Left ventricle myocardium superior (tissue), 1 donor: ENCODE data around the gene CIZ1. TPM values are rescaled to one million over a fixed set of nuclear protein-coding genes. Genes with fewer than 3 reads are reported as not detected.
A peak's percentile ranks its signal among the peaks of the same experiment; 100 is the strongest.
"Not testable (repeated sequence)": the region's sequence is repeated elsewhere in the genome, so short reads cannot be mapped to it uniquely, and the experiment has no call there.

Source experiments
- ATAC-seq: fragments of 200-7000 bp; cut with Tn5 transposase; one replicate; pipeline ENCODE4 v1.9.1; 2020; ENCODE audit warnings: mild to moderate bottlenecking, moderate library complexity
- DNase-seq: peaks from one replicate; pipeline ENCODE4 v3.0.0-alpha.2; 2020
- intact Hi-C: fragments of 100-400 bp; cut with micrococcal nuclease; formaldehyde crosslinking; loops from one replicate; pipeline ENCODE4 v1.11.0; 2022
- total RNA-seq: library from RNA; stranded (reverse); fragmentation: NEBNext Ultra II Directional; extraction: Animal tissue kit (Norgen Biotek cat#: 25700); gene quantifications from one replicate; pipeline ENCODE4 v1.2.1, GENCODE V29; 2021
- donor health status: DM: no; HTN: yes; CAD: no; lungs with severe emphysema.

Gene CIZ1
- total RNA-seq, 1 donor from 2014 or later, result 76.6 TPM

DNA sequence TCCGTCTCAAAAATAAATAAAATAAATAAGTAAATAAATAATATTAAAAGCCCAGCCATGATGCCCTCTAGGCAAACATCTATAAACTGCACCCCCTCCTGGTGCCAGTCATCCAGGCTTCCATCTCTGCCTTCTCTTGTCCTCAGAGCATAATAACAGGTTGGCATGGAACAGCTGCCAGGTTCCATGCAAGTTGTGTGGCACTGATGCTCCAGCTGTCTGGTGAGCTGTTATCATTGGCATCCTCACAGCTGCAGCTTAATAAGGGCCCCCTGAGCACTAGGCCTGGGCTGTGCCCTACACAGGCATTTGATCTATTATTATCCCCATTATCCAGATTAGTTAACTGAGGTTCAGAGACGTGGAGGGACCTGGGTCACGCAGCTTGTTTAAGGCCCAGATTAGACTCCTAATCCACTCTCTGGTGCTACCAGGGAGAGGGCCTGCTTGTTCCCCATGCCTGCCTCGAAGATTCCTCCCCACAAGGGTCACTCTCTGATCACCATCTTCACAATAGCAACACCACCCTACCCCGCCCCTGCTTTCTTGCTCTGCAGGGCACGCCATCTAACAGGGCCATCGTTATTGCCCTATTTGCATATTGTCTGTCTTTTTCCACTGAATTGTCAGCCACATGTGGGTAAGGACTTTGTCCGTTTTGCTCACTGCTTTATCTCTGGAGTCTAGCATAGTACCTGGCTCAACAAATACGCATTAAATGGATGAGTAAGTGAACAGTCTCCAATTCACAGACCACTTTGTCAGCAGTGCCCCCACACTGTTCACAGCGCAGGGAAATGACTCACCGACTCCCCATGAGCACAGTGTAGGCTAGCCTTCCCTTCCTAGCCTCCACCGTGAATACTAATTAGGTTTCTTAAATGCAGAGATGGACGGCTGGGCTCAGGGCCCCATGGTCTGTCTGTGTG is 10.3 kb upstream of the CIZ1 start:
- intact Hi-C loops, result no loop called here
- no peak for DNase-seq
- no peak for ATAC-seq

DNA sequence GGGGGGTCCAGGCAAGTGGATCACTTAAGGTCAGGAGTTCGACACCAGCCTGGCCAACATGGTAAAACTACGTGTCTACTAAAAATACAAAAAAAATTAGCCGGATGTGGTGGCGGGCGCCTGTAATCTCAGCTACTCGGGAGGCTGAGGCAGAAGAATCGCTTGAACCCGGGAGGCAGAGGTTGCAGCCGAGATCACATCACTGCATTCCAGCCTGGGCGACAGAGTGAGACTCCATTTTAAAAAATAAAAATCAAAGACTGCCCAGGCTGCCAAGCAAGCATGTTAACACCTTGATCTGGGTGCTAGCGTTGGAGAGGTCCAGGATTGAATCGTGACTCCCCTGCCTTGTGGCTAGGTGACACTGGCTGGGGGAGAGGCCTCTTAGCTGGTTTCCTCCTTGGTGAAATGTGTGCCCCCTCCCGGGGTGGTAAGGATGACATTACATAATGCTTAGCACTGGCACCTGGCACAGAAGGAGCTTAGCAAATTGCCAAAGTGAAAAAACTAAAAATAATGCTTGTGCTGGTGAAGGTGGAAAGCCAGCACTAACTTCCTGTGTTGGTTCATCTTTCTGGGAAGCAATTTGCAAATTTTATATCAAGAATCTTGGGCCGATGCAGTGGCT is 2.2 kb upstream of the CIZ1 start:
- intact Hi-C loops, result no loop called here
- no peak for ATAC-seq
- no peak for DNase-seq

DNA sequence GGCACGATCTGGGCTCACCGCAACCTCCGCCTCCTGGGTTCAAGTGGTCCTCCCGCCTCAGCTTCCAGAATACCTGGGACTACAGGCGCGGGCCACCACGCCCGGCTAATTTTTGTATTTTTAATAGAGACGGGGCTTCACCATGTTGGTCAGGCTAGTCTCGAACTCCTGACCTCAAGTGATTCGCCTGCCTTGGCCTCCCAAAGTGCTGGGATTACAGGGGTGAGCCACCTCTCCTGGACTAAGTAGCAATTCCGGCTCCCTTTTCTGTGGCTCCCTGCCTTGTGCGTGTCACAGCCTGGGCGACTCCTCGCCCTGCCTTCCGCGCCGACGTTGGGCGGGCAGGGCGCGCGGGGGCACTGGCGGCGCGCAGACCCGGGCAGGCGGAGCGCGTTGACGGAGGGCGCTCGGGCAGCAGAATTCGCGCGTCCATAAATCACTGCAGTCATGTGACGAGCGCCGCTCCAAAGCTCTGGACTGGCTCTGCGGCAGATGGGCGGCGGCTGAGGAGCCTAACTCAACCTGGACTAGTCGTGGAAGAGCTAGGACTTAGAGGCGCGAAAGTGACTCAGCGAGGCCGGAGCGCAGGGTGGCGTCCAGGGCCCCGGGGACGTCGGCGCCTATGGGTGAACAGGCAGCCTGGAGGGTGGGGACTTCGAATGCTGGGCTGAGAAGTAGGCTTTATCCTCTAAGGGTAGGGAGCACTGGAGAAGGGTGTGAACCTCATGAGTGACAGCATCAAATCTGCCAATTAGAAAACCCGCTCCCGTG is 1.4 kb upstream of the CIZ1 start:
- ATAC-seq (peak; percentile 72), DNase-seq (peak; percentile 81)
- intact Hi-C loops, result no loop called here

DNA sequence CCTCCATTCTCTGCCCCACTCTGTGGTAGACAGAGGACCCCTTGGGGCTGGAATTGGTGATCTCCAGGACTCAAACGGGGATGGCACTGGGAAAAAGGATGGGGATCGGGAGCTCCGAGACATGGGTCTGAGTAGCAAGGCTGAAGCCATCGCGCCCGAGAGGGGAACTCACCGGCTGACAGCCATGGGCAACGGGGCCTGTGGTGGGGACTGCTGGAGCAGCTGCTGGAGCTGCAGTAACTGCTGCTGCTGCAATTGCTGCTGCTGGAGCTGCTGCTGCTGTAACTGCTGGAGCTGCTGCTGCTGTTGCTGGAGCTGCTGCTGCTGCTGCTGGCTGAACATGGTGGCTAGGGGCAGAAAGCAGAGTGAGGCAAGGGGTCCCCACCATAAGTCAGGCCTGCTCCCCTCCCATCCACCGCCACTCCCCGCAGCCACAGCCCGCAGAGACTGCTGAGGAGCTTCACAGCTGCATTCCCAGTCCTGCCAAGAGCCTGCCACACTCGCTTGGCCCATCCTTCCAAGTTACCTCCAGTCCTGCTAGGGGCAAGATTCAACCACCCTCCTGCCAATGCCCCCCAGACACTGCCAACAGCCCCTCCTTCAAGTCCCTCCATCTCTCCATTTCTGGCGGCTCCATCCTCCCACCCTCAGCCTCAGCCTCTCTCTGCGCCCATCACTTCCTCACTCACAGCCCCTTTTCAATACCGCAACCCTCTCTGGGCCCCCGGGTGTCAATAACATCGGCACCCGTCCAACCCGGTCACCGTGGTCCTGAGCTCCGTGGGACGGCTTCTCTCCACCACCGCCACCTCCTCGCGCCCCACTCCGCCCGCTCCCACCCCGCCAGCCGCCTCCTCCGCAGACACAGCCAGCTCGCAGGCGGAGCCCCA is 611 bp downstream of the CIZ1 start:
- DNase-seq, result no peak
- peak; percentile 31 for ATAC-seq
- intact Hi-C loops, result no loop called here

DNA sequence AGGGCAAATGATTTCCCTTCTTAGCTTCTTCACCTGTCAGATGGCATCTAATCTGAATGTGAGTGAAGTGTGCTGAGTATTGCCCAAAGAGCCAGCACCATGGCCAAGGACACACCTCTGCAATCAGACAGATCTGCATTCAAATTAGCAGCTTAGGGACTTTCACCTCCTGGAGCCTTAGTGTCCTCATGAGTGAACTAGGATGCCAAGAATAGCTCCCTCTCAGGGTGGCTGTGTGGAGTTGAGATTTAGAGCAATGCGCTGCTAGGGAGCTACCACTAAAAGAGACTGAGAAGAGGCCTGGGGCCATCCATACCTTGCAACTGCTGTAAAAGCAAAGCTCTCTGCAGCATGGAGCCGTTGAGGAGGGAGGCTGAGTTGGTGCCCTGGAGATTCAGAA is 1.4 kb downstream of the CIZ1 start:
- DNase-seq (no peak), ATAC-seq (no peak)
- intact Hi-C loops, result no loop called here

DNA sequence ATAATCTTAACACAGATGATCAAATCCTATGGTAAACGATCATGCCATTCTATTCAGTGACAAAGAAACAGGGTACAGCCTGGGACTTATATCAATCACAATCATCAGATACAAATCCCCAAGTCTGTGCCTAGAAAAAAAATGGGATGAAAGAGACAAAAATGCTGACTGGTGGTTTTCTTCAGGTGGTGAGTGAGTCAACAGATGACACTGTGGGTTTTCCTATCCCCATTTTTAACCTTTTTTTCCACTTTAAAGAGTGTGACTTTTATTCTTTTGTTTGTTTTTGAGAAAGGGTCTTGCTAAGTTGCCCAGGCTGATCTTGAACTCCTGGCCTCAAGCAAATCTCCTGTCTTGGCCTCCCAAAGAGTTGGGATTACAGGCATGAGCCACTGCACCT is 3.2 kb downstream of the CIZ1 start:
- intact Hi-C loops, result no loop called here
- no peak for DNase-seq
- no peak for ATAC-seq

DNA sequence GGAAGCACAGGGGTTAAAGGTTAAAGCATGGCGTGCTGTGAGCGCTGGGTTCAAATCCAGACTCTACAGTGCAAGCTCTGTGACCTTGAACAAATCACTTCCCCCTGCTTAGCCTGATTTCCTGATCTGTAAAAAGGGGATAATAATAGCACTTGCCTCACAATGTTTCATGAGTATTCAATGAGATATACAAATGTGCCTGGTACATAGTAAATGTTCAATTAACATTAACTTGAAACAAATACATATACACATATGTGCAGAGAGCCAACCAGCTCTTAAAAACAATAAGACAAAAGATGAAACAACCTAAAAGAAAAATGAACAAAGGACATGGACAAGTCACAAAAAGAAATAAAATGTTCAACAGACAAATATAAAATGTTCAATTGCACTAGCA is 4.0 kb downstream of the CIZ1 start:
- no peak for ATAC-seq
- no peak for DNase-seq
- intact Hi-C loops, result no loop called here

DNA sequence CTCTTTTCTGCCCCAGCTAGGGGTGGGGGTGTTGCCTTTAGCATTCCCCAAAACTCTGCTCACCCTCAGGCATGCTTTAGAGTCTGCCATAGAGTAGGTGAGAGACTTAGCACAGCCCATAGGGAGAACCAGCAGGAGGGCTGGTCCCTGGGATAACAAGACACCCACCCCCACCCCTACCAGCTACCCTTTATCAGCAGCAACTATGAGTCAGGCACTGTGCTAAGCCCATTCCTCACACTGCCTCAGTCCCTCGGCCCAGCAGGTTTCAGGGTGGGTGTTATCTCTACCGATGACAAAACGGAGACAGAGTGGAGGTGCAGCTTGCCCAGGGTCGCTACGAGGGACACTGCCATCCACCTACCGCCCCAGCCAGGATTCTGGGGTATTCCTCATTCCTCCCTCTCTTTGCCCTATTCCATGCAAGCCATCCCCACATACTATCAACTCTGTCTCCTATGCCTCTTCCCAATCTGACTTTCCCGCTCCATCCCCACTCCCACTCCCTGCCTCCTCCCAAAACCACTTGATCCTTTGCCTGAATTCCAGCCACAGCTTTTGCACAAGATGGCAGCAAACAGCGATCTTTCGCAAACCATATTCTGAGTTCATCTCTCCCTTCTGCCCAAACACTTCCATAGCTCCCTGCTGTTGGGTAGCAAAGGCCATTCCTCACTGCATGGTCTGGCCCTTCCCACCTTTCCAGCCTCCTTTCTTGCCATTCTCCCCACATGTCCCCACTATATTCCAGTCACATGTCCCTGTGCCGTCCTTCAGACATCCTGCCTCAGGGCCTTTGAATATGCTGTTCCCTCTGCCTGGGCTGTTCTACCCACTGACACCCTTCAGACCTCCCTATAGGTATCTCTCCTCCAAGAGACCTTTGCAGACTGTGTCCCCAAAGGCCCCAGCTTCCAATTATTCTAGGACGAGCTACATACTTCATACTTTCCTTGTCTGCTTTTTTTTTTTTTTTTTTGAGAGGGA is 5.1 kb downstream of the CIZ1 start:
- no peak for ATAC-seq
- DNase-seq, result no peak
- intact Hi-C loops, result no loop called here

DNA sequence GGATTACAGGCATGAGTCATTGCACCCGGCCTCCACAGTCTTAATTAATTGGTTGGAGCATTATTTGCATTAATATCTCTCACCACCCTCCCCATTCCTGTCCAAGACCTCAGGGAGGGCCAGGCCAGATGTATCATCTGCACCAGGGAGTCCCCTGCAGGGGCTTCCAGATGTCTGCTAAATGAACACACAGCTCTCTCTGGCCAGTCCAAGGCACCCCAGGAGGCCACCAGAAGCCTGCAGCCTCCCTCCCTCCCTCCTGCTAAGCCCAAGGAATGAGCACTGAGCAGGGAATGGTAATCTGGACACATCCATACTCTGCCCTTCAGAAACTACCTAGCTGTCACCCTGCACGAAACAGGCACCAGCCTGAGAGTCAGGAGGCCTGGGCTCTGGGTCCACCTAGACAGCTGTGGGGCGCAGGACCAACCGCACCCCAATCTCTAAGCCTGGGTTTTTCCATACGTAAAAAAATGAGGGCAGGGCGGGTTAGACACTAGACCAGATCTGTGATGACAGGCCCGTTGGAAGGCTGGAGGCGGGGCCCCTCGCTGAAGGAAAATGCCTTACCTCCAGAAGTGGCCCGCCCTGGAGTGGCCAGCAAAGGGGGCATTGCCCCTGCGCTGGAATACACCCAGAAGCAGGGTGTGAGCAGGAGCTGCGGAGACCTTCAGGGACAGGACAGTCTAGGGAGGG is 8.3 kb downstream of the CIZ1 start:
- DNase-seq (no peak), ATAC-seq (no peak)
- intact Hi-C loops, result no loop called here

DNA sequence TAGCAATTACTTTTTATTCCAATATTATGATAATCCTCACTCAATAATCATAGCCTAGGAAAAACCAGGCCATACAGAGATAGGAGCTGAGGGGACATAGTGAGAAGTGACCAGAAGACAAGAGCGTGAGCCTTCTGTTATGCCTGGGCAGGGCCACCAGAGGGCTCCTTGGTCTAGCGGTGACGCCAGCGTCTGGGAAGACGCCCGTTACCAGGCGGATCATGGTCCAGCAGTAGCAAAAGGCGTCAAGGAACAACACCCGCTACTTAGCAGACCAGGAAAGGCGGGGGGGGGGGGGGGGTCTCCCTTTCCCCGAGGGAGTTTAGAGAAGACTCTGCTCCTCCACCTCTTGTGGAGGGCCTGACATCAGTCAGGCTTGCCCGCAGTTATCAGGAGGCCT is 9.9 kb downstream of the CIZ1 start:
- intact Hi-C loops, ATAC-seq: not testable (repeated sequence)
- peak; percentile 72 for DNase-seq

DNA sequence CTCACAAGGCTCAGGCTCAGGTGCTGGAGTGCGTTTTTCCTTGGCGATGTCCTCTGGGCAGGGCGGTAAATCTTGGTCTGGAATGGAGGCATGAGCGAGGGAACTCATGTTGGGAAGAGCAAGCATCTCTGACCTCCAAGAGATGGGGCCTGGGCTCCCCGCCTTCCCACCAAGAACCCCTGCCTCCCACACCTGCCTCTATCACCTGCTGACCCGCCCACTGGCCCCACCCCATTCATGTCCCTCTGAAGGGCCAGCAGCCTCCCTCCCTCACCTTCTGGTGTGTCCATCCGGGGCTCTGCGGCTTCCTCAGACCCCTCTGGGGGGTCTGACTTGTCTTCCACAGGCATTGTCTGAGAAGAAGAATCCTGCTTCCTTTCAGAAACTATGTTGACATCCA is 10.9 kb downstream of the CIZ1 start:
- intact Hi-C loops, result no loop called here
- no peak for ATAC-seq
- no peak for DNase-seq

DNA sequence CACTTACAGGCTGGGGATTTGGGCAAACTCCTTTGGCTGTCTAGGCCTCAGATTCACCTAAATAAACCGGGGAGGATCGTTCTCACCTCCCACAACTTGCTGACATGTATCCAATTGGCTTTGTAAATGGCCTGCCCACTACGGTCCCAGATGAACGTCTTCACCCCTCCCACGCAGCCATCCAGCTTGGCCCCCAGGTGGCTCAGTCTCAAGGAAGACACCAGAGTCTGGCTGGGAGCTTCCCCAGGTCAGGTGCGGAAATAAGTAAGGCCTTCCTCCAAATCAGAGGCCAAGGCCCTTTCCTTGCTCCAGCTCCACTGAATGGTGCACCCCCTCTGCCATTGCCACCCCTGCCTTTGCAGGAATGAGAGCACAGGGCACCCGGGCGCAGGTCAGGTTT is 11.4 kb downstream of the CIZ1 start:
- ATAC-seq, result no peak
- no peak for DNase-seq
- intact Hi-C loops, result no loop called here

DNA sequence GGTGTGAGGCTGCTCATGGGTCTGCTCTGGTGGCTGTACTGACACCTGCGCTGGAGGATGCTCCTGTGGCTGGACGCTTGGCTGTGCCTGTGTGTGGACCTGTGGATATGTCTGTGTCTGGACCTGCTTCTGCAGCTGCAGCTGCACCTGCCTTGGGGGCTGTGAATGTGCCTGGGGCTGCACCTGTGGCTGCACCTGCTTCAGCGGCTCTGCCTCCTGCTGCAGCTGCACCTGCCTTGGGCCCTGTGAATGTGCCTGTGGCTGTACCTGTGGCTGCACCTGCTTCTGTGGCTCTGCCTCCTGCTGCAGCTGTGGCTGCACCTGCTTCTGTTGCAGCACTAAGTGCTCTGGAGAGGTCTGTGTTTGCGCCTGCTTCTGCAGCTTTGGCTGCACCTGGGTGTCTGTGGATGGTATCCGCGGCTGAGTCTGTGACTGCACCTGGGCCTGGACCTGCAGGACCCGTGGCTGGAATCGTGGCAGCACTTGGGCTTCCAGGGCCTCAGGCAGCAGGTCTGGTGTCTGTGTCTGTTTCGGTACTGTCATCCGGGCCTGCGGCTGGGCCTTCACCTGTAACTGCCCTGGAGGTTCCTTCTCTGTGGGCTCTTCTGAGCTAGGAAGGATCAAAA is 12.5 kb downstream of the CIZ1 start:
- ATAC-seq (no peak), DNase-seq (no peak)
- intact Hi-C loops, result no loop called here

DNA sequence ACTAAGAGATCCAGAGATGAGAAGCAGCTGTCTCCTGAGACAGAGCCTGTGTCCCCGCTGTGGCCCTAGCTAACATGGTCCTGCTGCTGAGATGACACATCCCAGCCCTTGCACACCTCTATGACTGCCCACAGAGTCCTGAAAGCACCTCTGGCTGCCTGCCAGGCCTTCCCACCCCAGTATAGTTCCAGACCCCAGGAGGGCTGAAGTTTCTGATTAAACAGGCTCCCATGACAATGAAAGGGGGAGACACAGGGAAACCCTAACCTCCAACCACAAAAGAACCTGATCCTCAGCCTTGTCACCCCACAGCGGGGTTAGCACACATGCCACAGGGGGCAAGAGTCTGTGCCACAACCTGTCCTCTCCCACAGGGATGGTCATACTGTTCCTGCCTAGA is 15.6 kb downstream of the CIZ1 start:
- intact Hi-C loops, result no loop called here
- DNase-seq, result no peak
- ATAC-seq, result no peak

DNA sequence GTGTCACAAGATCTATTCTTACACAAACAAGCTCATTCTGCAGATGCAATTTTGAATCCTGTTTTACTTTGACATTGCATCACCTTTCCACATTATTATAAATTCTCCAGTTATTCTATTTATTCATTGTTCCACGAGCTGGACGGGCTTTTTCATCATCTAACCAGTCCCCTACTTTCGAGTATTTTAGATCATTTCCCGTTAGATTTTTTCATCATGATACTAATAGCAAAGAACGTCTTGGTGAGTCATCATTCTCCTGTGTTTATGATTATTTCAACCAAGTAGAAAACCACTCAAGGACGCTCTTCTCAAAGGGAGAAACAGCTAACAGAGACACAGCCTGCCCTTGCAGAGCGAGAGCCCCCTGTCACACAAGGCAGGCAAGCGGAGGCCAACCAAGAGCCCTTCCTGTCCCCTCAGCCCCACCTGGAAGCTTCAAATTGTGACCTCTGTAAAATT is 16.2 kb downstream of the CIZ1 start:
- ATAC-seq (no peak), DNase-seq (no peak)
- intact Hi-C loops, result no loop called here

DNA sequence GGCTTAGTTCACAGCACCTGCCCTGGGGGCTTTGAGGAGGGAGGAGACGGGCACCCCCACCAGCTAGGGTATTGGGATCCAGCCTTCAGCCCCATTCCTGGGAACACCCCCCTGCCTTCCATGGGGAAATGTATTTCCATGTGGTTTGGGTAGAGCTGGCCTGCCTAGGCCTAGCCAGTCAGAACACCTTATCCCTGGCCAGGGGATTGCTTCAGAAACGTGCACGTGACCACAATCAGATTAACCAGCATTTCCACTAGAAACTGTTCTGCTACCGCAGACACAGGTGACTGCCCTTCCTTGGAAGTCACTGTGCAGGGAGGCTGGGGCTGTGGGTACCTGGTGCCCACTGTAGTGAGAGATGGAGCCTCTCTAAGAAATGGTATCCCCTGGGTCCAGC is 17.3 kb downstream of the CIZ1 start:
- ATAC-seq (no peak), DNase-seq (no peak)
- intact Hi-C loops, result no loop called here

DNA sequence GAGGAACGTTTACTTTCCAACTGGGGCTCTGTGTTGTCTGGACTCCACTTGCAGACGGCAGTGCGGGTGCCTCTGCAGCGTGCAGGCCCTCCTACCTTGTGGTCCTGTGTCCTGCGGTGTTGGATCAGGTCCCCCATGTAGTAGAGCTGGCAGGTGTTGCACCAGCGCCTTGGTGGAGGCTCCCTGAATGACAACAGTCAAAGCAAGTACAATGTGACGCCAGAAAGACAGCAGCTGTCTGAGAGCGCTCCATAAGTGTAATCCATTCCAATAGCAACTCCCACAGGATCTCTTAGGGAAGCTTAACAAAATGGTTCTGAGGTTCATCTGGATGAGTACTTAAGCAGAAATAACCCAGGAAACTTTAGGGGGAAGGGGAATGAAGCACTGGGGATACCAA is 21.4 kb downstream of the CIZ1 start:
- intact Hi-C loops, result no loop called here
- no peak for ATAC-seq

More for the DNA sequence above, 21.4 kb downstream of the CIZ1 start:
- no peak for DNase-seq
